Effector memory CD8-positive, alpha-beta T cell (primary cell): ENCODE data around the gene KCP.

Experiments
- ATAC-seq: fragments of 150-1000 bp; cut with Tn5 transposase; replicated peaks from 2 replicates; pipeline ENCODE4 v1.10.0; 2021; ENCODE audit warnings: mild to moderate bottlenecking, moderate library complexity
- DNase-seq, 3 experiments: peaks; one replicate each; pipeline ENCODE4 v3.0.0; 2021
- H3K27ac Mint-ChIP-seq, 2 donors: one replicate each; pipeline ENCODE4 v1.8.0; 2022; ENCODE audit warnings: mild to moderate bottlenecking in 2 of 2, mixed read lengths in 2 of 2, moderate library complexity in 2 of 2
- H3K27me3 Mint-ChIP-seq, 2 donors: one replicate each; pipeline ENCODE4 v1.8.0; 2022; ENCODE audit warnings: mixed read lengths in 2 of 2
- H3K36me3 Mint-ChIP-seq: one replicate; pipeline ENCODE4 v1.8.0; 2022; ENCODE audit warnings: mild to moderate bottlenecking, moderate library complexity, mixed read lengths; ENCODE audit not compliant: insufficient read depth
- H3K4me1 Mint-ChIP-seq, 2 donors: one replicate each; pipeline ENCODE4 v1.8.0; 2022; ENCODE audit warnings: low read depth in 2 of 2, mixed read lengths in 2 of 2
- H3K4me3 Mint-ChIP-seq, 2 donors: one replicate each; pipeline ENCODE4 v1.8.0; 2022; ENCODE audit warnings: mild to moderate bottlenecking in 2 of 2, mixed read lengths in 2 of 2, moderate library complexity in 2 of 2
- H3K9me3 Mint-ChIP-seq, 2 donors: one replicate each; pipeline ENCODE4 v1.8.0; 2022; ENCODE audit warnings: mixed read lengths in 2 of 2

The KCP gene

DNA sequence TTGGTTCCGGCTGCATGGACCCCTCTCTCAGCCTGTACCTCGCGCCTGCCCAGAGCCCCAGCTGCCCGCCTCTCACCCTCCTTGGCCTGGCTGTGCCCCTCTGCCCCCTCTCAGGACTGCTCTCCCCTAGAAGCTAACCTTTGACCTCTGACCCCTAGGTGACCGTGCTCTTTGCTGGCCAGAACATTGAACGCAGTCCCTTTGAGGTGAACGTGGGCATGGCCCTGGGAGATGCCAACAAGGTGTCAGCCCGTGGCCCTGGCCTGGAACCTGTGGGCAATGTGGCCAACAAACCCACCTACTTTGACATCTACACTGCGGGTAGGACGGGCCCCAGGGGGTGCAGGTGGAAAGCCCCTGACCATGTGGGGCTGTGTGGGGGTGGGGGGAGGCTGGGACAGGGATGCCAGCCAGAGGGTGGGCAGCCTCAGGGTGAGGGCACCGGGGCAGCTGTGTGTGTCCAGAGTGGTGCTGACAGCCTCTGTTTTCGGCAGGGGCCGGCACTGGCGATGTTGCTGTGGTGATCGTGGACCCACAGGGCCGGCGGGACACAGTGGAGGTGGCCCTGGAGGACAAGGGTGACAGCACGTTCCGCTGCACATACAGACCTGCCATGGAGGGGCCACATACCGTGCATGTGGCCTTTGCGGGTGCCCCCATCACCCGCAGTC lies 72.3 kb downstream of the KCP start:
- peaks cover 0 to 24% of the 10 kb centered on the region in 2 donors for H3K27me3 Mint-ChIP-seq
- H3K27ac Mint-ChIP-seq, result no peak overlapping the region
- H3K9me3 Mint-ChIP-seq, result no peaks in the 10 kb centered on the region
- no peaks in the 10 kb centered on the region for H3K36me3 Mint-ChIP-seq
- no peak overlapping the region for H3K4me3 Mint-ChIP-seq
- peaks cover 0 to 1% of the 10 kb centered on the region in 2 donors for H3K4me1 Mint-ChIP-seq
- DNase-seq (no peak), ATAC-seq (no peak)

DNA sequence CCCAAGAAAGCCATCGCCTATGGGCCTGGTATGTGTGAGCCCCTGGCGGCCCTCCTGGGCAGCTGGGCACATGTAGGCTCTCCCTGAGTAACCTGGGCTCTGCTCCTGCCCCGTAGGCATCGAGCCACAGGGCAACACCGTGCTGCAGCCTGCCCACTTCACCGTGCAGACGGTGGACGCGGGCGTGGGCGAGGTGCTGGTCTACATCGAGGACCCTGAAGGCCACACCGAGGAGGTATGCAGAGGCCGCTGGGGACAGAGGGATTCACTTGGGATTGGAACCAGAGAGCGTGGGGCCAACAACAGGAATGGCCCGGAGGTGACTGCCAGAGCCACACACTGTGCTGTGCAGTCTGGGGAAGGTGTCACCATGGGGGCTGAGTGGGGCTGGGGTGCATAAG lies 73.0 kb downstream of the KCP start:
- no peaks in the 10 kb centered on the region for H3K9me3 Mint-ChIP-seq
- no peak overlapping the region for H3K27ac Mint-ChIP-seq
- H3K27me3 Mint-ChIP-seq, result peaks cover 0 to 32% of the 10 kb centered on the region in 2 donors
- H3K4me3 Mint-ChIP-seq, result no peak overlapping the region
- peaks cover 0 to 1% of the 10 kb centered on the region in 2 donors for H3K4me1 Mint-ChIP-seq
- ATAC-seq, result no peak
- H3K36me3 Mint-ChIP-seq, result no peaks in the 10 kb centered on the region
- DNase-seq, result no peak

- H3K9me3 Mint-ChIP-seq, result no peaks in the 10 kb centered on the region
- DNase-seq, result no peak
- H3K36me3 Mint-ChIP-seq, result no peaks in the 10 kb centered on the region
- peaks cover 7 to 39% of the 10 kb centered on the region in 2 donors for H3K27me3 Mint-ChIP-seq
- no peaks in the 10 kb centered on the region for H3K4me1 Mint-ChIP-seq
- H3K4me3 Mint-ChIP-seq, result no peak overlapping the region
- ATAC-seq, result no peak
- H3K27ac Mint-ChIP-seq, result peak overlapping the region in 1 of 2 donors; percentile 5
Observed at GRCh38 chr7:128836729-128837348, 73.7 kb downstream of the KCP start.

DNA sequence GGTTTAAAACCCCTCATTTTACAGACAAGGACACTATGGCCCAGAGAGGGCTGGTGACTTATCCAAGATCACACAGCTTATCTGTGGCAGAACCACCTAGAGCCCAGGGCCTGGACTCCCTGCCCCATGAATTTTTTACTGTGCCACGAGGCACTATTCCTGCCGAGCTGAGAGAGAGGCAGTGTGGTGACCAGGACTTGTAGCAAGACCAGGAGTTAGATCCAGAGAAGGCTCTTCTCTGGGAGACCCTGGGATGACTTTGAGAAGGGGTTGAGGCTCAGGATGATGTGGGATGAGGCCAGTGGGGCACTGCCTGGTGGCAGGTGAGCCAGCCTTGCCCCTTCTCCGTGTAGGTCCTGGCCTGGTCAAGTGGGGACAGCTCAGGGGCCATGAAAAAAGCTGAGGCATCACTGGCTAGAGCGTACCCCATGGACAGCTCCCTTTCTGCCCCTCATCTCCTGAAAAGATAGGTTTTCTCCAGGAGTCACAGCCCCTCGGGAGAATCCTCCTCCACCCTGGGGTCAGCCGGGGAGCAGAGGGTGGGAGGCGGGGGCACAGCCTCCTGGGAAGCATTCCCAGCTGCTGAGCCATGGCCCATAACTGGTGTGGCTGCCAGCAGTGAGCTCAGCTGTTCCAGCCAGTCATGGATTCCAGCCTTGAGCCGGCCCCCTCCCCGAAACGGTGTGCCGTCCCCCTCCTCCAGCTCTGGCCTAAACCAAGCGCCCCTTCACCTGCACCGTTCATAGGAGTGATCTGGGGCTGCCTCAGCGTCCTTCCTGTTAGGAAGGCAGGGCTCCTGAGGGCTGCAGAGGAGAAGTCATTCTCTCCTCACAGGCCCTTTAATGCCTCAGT lies 74.5 kb downstream of the KCP start:
- Mint-ChIP-seq H3K9me3 (no peaks in the 10 kb centered on the region), H3K4me3 (no peak overlapping the region), H3K36me3 (no peaks in the 10 kb centered on the region), H3K4me1 (peaks cover 0 to 3% of the 10 kb centered on the region in 2 donors), H3K27ac (peak overlapping the region in 1 of 2 donors; percentile 5), H3K27me3 (peaks cover 10 to 47% of the 10 kb centered on the region in 2 donors)
- ATAC-seq, result no peak
- no peak for DNase-seq

GRCh38 chr7:128835231-128835751 lies 75.2 kb downstream of the KCP start:
- Mint-ChIP-seq H3K9me3 (no peaks in the 10 kb centered on the region), H3K36me3 (no peaks in the 10 kb centered on the region), H3K27ac (no peak overlapping the region), H3K4me1 (peaks cover 5 to 8% of the 10 kb centered on the region in 2 donors), H3K27me3 (peaks cover 15 to 49% of the 10 kb centered on the region in 2 donors), H3K4me3 (no peak overlapping the region)
- DNase-seq (no peak), ATAC-seq (no peak)

- ATAC-seq, result no peak
- Mint-ChIP-seq H3K4me3 (no peak overlapping the region), H3K4me1 (peaks cover 5 to 13% of the 10 kb centered on the region in 2 donors), H3K27me3 (peaks cover 25 to 59% of the 10 kb centered on the region in 2 donors), H3K27ac (no peak overlapping the region), H3K36me3 (peaks cover under 1% of the 10 kb centered on the region), H3K9me3 (no peaks in the 10 kb centered on the region)
- DNase-seq, result no peak
Observed at GRCh38 chr7:128833946-128834325, 76.6 kb downstream of the KCP start.

GRCh38 chr7:128833148-128833945 lies 77.2 kb downstream of the KCP start:
- Mint-ChIP-seq H3K27ac (no peak overlapping the region), H3K27me3 (peaks cover 29 to 65% of the 10 kb centered on the region in 2 donors), H3K9me3 (no peaks in the 10 kb centered on the region), H3K36me3 (peaks cover 2% of the 10 kb centered on the region), H3K4me3 (no peak overlapping the region), H3K4me1 (peaks cover 5 to 13% of the 10 kb centered on the region in 2 donors)
- no peak for ATAC-seq
- no peak for DNase-seq

GRCh38 chr7:128832880-128833147 lies 77.7 kb downstream of the KCP start:
- H3K27me3 Mint-ChIP-seq, result peaks cover 35 to 71% of the 10 kb centered on the region in 2 donors
- H3K9me3 Mint-ChIP-seq, result no peaks in the 10 kb centered on the region
- H3K4me1 Mint-ChIP-seq, result peaks cover 5 to 13% of the 10 kb centered on the region in 2 donors
- ATAC-seq (no peak), DNase-seq (no peak)
- peaks cover 2% of the 10 kb centered on the region for H3K36me3 Mint-ChIP-seq
- H3K4me3 Mint-ChIP-seq, result no peak overlapping the region
- no peak overlapping the region for H3K27ac Mint-ChIP-seq

DNA sequence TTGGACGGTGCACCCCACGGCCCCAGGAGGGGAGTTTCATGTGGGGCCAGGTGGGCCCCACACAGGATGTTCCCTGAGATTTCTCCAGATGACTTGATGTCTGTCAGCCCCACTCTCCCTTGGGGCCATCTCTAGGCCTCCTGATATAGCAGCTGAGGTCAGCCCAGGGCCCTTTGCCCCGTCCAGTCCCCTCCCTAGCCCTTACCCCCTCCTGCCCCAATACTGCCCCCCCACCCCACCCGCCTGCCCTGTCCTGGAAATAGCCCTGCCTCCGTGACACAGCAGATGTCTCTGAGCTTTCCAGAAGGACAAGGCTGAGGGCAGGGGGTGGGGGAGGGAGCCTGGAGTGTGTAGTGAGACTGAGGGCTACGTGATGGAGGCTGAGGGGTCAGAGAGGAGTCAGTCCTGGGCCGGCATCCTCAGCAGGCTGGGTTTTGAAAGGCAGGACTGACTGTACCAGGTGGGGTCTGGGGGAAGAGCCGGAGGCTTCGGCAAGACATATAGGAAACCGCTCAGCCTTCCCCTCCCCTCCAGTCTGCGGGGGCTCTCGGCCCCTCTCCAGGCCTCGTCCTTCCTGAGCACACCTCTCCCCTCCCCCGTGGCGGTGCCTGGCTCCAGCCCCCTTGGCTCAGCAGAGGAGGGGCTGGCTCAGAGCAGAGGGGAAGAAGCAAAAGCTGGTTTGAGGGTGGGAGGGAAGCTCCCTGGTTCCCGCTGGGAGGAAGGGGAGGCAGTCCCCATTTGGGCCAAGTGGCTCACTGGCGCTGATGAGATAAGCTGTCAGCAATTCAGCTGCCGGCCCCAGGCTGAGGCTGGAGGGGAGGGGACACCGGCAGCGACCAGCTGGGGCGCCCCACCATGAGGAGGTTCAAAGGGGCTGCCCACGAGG lies 78.3 kb downstream of the KCP start:
- no peak for ATAC-seq
- no peak for DNase-seq
- peaks cover 40 to 76% of the 10 kb centered on the region in 2 donors for H3K27me3 Mint-ChIP-seq
- peaks cover 2% of the 10 kb centered on the region for H3K36me3 Mint-ChIP-seq
- H3K4me3 Mint-ChIP-seq, result peak overlapping the region in 1 of 2 donors; percentile 31
- H3K27ac Mint-ChIP-seq, result no peak overlapping the region
- peaks cover 5 to 13% of the 10 kb centered on the region in 2 donors for H3K4me1 Mint-ChIP-seq
- no peaks in the 10 kb centered on the region for H3K9me3 Mint-ChIP-seq

GRCh38 chr7:128831178-128831993 lies 79.1 kb downstream of the KCP start:
- Mint-ChIP-seq H3K4me3 (peak overlapping the region; percentile 78 to 83), H3K9me3 (no peaks in the 10 kb centered on the region), H3K36me3 (peaks cover 2% of the 10 kb centered on the region), H3K4me1 (peaks cover 5 to 13% of the 10 kb centered on the region in 2 donors), H3K27ac (peak overlapping the region in 1 of 2 donors; percentile 59), H3K27me3 (peaks cover 47 to 79% of the 10 kb centered on the region in 2 donors)
- DNase-seq, result no peak
- ATAC-seq, result peak; percentile 20

- peak within 1 kb of the TSS; percentile 78 to 83 for H3K4me3 Mint-ChIP-seq
- ATAC-seq (peak; percentile 67), DNase-seq (peak; percentile 14 to 21 (median 17))
- H3K36me3 Mint-ChIP-seq, result peaks cover 2% of the 10 kb centered on the region
- peak within 1 kb of the TSS in 1 of 2 donors; percentile 59 for H3K27ac Mint-ChIP-seq
- peaks cover 5 to 13% of the 10 kb centered on the region in 2 donors for H3K4me1 Mint-ChIP-seq
- H3K9me3 Mint-ChIP-seq, result no peaks in the 10 kb centered on the region
- peaks cover 47 to 84% of the 10 kb centered on the region in 2 donors for H3K27me3 Mint-ChIP-seq
Observed at GRCh38 chr7:128830231-128831177, 80.0 kb downstream of the KCP start, which contains the start of gene FLNC. FLNC (plus strand) TSS chr7:128830406; CDS start chr7:128830638, 232 bp downstream.
